ENCODE measurements around the gene SUPT5H. TPM values are rescaled to one million over a fixed set of nuclear protein-coding genes. Genes with fewer than 3 reads are reported as not detected.

The SUPT5H gene
- total and polyA plus RNA-seq, 2 of the 8 experiments (the other 6 are each of a cell fraction or from before 2014, with no cell fraction given) = 77.8 to 111 TPM

- Histone ChIP-seq H4K91ac (replicated peaks; ENCODE audit: insufficient read length, low read length) (peak within 1 kb of the TSS; percentile 81), H3K23me2 (ENCODE audit: low read depth, low read length) (peaks cover 15% of the 10 kb centered on the region), H3K27me3 (replicated peaks in 1 of 4; ENCODE audit: control insufficient read depth in 3 of 4, extremely low read depth in 1 of 4, insufficient read depth in 3 of 4, low read length in 3 of 4) (peaks cover 17 to 58% (median 51%) of the 10 kb centered on the region in 4 experiments), H4K20me1 (replicated peaks in 1 of 2; ENCODE audit: control insufficient read depth in 1 of 2, insufficient read depth in 2 of 2, low read length in 2 of 2) (no peaks in the 10 kb centered on the region), H3K9me3 (ENCODE audit: insufficient read depth in 2 of 2, low read depth in 1 of 2, low read length in 1 of 2) (peaks cover 0 to 8% of the 10 kb centered on the region in 2 experiments; a peak in 3 of 4 replicates), H2BK120ac (replicated peaks; ENCODE audit: low read depth, low read length) (peak within 1 kb of the TSS; percentile 91), H3K27ac (ENCODE audit: low read depth, low read length) (no peak within 1 kb of the TSS), H3K4me3 (ENCODE audit: extremely low read depth in 1 of 4, insufficient read depth in 2 of 4, low read depth in 3 of 4, low read length in 4 of 4) (peak within 1 kb of the TSS; percentile 53 to 85 (median 60)), H3K14ac (ENCODE audit: insufficient read length) (no peak within 1 kb of the TSS), H3K4me2 (ENCODE audit: insufficient read depth in 1 of 2, low read depth in 2 of 2, low read length in 2 of 2) (peak within 1 kb of the TSS; percentile 87), H4K8ac (ENCODE audit: extremely low read depth, insufficient read depth, low read length) (peak within 1 kb of the TSS; percentile 77), H2BK12ac (ENCODE audit: low read depth, low read length) (peak within 1 kb of the TSS; percentile 86), H3K18ac (ENCODE audit: extremely low read depth, low read length) (peak within 1 kb of the TSS; percentile 78), H3K36me3 (ENCODE audit: control insufficient read depth in 2 of 4, insufficient read depth in 4 of 4, low read length in 3 of 4) (no peaks in the 10 kb centered on the region), H4K5ac (ENCODE audit: insufficient read length, low read depth, low read length) (peak within 1 kb of the TSS; percentile 2), H3K23ac (ENCODE audit: insufficient read length) (no peak within 1 kb of the TSS), H2BK15ac (ENCODE audit: low read length) (peak within 1 kb of the TSS; percentile 94; the same call in 1 of the 2 replicates), H3K56ac (replicated peaks; ENCODE audit: insufficient read length, low read depth, low read length) (peak within 1 kb of the TSS; percentile 9), H3K4ac (replicated peaks; ENCODE audit: insufficient read length, low read depth, low read length) (peak within 1 kb of the TSS; percentile 97), H2AFZ (ENCODE audit: low read length) (peak within 1 kb of the TSS; percentile 75; the same call in 1 of the 2 replicates), H3K4me1 (replicated peaks in 1 of 4; ENCODE audit: control insufficient read depth in 3 of 4, insufficient read depth in 4 of 4, low read length in 3 of 4) (peaks cover 4 to 6% (median 5%) of the 10 kb centered on the region in 4 experiments; a peak in 5 of 7 replicates), H2BK5ac (ENCODE audit: low read depth, low read length) (peak within 1 kb of the TSS; percentile 60; the same call in 1 of the 2 replicates), H2AK5ac (ENCODE audit: low read depth, low read length) (peak within 1 kb of the TSS; percentile 54; the same call in 1 of the 2 replicates), H3K79me1 (ENCODE audit: low read depth, low read length) (no peaks in the 10 kb centered on the region), H3K79me2 (ENCODE audit: control insufficient read depth in 1 of 2, insufficient read depth in 2 of 2, low read length in 2 of 2) (no peaks in the 10 kb centered on the region), H3K9ac (replicated peaks in 1 of 4; ENCODE audit: extremely low read depth in 1 of 4, low read depth in 3 of 4, low read length in 3 of 4) (peak within 1 kb of the TSS in 2 of 4 experiments; percentile 27 to 48; a peak in 3 of 7 replicates), H2BK20ac (ENCODE audit: low read length) (peak within 1 kb of the TSS; percentile 34; the same call in 1 of the 2 replicates)
- 6% methylated on average over 36 of the region's 60 CpGs; no CpG with 5 or more reads in 1 of the 2 experiments for WGBS, 2 experiments (ENCODE audit: extremely low coverage in 1 of 2, insufficient coverage in 1 of 2, insufficient read length in 1 of 2, insufficient replicate concordance in 2 of 2, low coverage in 1 of 2, low lambda C conversion rate in 2 of 2, missing lambda C conversion rate in 1 of 2)
- POLR2A ChIA-PET (ENCODE audit: partially characterized antibody) = interaction anchor here (0.6 to 11.1 kb wide), 10 partner anchors 8 to 101 kb away, joined by 3 to 96 read pairs (median 10); partner anchors contain the start of genes EID2B, RPS16, SELENOV and TIMM50
- peak in 1 of 2 experiments; percentile 80 for DNase-seq (ENCODE audit: low read depth in 1 of 2, low spot score in 2 of 2)
- CTCF ChIA-PET (ENCODE audit: partially characterized antibody) = interaction anchor here (0.5 to 6.5 kb wide), 13 partner anchors 12 to 247 kb away, joined by 3 to 47 read pairs (median 5); partner anchors contain the start of genes EID2B and ZFP36
- no peak for FAIRE-seq
- TF ChIP-seq HDAC2 (IDR thresholded peaks at IDR 0.05; ENCODE audit: borderline replicate concordance in 1 of 2, low read depth in 2 of 2, low read length in 2 of 2) (peak in 1 of 2 experiments; percentile 25; a peak in 1 of 4 replicates), TBP (IDR thresholded peaks at IDR 0.05; ENCODE audit: low read depth, low read length) (peak; percentile 30; the same call in 1 of the 2 replicates), FOSL1 (IDR thresholded peaks at IDR 0.05; ENCODE audit: insufficient read depth, low read depth, low read length) (no peak), SP4 (IDR thresholded peaks at IDR 0.05; ENCODE audit: low read length) (no peak), EZH2 (IDR thresholded peaks at IDR 0.05; ENCODE audit: low read depth, low read length, severe bottlenecking) (peak; percentile 62), TCF12 (IDR thresholded peaks at IDR 0.05; ENCODE audit: low read depth, low read length) (no peak), GTF2F1 (IDR thresholded peaks at IDR 0.05; ENCODE audit: borderline replicate concordance, low read depth, low read length) (no peak), CTBP2 (IDR thresholded peaks at IDR 0.05; ENCODE audit: borderline replicate concordance, insufficient read depth, insufficient read length, low read length) (no peak), CREB1 (IDR thresholded peaks at IDR 0.05) (no peak), RBBP5 (IDR thresholded peaks at IDR 0.05; ENCODE audit: borderline replicate concordance, low read depth, low read length) (0 out of 2 replicates have a peak, but pooled peaks have one; percentile 31)
These were observed 53.6 kb downstream of the SUPT5H start, which contains the start of gene DLL3 for GRCh38 chr19:39498798-39499642. DLL3 (plus strand) TSS chr19:39498947; CDS start chr19:39498975, 28 bp downstream.

Data from H1 (cell line).